SH-SY5Y (cell line): ENCODE results near the gene THAP7.

ENCODE experiments used
- GATA2 ChIP-seq: IDR thresholded peaks from 2 replicates; pipeline ENCODE4 v1.6.1; 2011; ENCODE audit warnings: mild to moderate bottlenecking, low read depth, low read length
- GATA3 ChIP-seq: IDR thresholded peaks from 2 replicates; pipeline ENCODE4 v1.6.1; 2011; ENCODE audit warnings: low read depth, mild to moderate bottlenecking, low read length, moderate library complexity

Gene THAP7

GRCh38 chr22:21022955-21023614, 21.2 kb upstream of the THAP7 start:
- TF ChIP-seq GATA3 (no peak), GATA2 (no peak)

- no peak for TF ChIP-seq GATA2
- no peak for TF ChIP-seq GATA3
These were observed 20.6 kb upstream of the THAP7 start for GRCh38 chr22:21022507-21022906.

GRCh38 chr22:21020802-21021429, 19.0 kb upstream of the THAP7 start:
- TF ChIP-seq GATA3 (no peak), GATA2 (no peak)

GRCh38 chr22:21018314-21018713, 16.4 kb upstream of the THAP7 start:
- TF ChIP-seq GATA2 (no peak), GATA3 (no peak)

- TF ChIP-seq GATA3 (no peak), GATA2 (no peak)
These were observed 14.9 kb upstream of the THAP7 start for GRCh38 chr22:21016644-21017420.

- TF ChIP-seq GATA3, result no peak
- TF ChIP-seq GATA2, result no peak
These were observed 13.6 kb upstream of the THAP7 start for GRCh38 chr22:21015466-21016006.

- TF ChIP-seq GATA2 (peak; percentile 83), GATA3 (no peak)
These were observed 13.0 kb upstream of the THAP7 start, which contains the start of gene P2RX6 for GRCh38 chr22:21014726-21015465. TSS of gene P2RX6 (plus strand) at chr22:21015165. CDS start at chr22:21015175, 10 bp downstream.

- TF ChIP-seq GATA3, result no peak
- TF ChIP-seq GATA2, result no peak
These were observed 12.3 kb upstream of the THAP7 start for GRCh38 chr22:21014202-21014725.

GRCh38 chr22:21013657-21014201, 11.8 kb upstream of the THAP7 start:
- TF ChIP-seq GATA3, result no peak
- TF ChIP-seq GATA2, result no peak

- TF ChIP-seq GATA2 (no peak), GATA3 (no peak)
These were observed 10.8 kb upstream of the THAP7 start for GRCh38 chr22:21012446-21013407.

- TF ChIP-seq GATA2, result no peak
- TF ChIP-seq GATA3, result no peak
These were observed 8.7 kb upstream of the THAP7 start for GRCh38 chr22:21010426-21011113.

- TF ChIP-seq GATA3 (no peak), GATA2 (no peak)
These were observed 7.9 kb upstream of the THAP7 start for GRCh38 chr22:21009638-21010425.
